Right kidney (tissue), 1 donor: Measurements from ENCODE around the gene METTL22.

Source experiments
- DNase-seq: peaks from one replicate; pipeline ENCODE4 v3.0.0-alpha.2; 2016

METTL22 gene

GRCh38 chr16:8694795-8695728, 73.6 kb downstream of the METTL22 start:
- no peak for DNase-seq

GRCh38 chr16:8696880-8697279, 75.4 kb downstream of the METTL22 start:
- DNase-seq = no peak

GRCh38 chr16:8697965-8698364, 76.5 kb downstream of the METTL22 start:
- no peak for DNase-seq
